Astrocyte of the hippocampus (primary cell): ENCODE data around the gene DHX16.

Experiments used
- DNase-seq: peaks from one replicate; pipeline ENCODE4 v3.0.0; 2011; ENCODE audit warnings: low read depth, low spot score

DHX16 gene

DNA sequence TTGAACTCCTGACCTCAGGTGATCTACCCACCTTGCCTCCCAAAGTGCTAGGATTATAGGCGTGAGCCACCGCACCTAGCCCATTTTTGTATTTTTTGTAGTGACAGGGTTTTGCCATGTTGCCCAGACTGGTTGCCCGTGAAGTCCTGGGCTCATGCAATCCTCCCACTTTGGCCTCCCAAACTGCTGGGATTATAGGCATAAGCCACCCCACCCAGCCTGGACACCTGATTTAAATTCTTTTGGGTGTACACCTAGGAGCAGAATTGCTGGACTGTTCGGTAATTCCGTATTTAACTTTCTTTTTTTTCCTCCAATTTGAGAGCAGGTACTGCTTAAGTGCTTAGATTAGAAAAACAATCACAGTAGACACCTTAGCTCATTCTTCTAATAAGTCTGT lies 23.6 kb upstream of the DHX16 start:
- no peak for DNase-seq

DNA sequence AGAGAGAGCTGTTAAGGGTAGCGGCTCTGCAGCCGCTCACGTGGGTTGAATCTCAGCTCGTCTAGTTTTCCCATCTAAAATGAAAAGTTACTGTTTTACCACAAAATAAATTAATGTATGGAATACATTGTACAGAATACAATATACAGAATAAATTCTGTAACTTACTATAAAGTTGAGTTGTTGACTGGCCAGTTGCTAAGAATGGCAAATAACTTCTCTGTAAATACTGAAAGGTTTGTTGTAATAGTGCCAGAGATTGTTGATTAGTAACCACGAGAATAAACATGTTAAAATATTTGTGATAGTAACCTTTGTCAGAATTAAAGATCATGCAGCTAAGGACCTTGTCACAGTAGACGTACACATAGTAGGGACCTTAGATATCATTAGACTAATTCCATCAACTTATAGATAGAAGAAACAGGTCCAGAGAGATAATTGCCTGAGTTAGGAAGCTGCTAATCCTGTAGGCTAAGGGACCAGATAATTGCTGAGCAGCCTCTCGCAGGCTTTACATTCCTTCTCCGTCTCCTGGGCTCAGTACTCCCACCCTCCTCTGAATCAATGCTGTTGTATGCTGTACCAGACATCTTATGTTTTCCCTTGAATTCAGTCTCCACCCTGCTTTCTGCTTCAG lies 18.5 kb upstream of the DHX16 start:
- DNase-seq = no peak

DNA sequence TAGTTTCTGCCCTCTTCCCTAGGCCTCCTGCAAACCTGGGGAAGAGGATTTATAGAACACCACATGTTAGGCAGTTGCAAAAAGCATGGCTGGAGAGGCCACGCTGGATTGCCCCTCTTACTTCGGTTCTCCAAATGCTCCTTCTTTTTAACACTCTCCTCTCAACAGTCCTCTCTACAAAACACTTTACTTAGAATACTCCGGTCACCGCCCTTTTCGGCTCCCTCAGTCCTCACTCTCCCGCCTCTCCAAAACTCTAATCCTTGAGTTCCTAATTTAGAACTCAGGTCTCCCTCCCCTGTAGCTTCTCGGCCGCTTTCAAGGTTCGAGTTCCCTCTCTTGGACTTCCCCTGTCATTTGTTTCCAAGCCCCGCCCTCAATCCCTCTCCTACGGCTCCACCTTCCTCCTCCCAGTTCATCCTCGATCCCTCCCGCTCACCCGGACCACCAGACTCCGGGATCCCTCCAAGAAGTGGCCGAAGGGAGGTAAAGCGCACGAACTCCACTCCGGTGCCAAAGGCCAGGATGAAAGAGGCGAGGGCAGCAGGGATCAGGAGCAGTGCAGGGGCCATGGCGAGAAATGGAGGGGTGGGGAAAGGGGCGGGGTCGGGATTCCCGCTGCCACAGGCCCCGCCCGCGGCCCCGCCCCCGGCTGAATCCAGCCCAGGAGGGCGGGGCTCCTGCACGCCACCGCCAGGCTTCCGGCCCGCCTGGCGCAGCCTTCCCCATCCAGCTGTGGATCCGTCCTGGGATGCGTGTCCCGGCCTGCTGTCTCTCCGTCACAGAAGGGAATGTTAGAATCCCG lies 17.8 kb upstream of the DHX16 start, which contains the start of gene NRM:
Gene NRM (minus strand): TSS at position 582 of the 805 bp plus-strand sequence. CDS start 10 bp downstream, at position 572.
- DNase-seq = peak; percentile 94

DNA sequence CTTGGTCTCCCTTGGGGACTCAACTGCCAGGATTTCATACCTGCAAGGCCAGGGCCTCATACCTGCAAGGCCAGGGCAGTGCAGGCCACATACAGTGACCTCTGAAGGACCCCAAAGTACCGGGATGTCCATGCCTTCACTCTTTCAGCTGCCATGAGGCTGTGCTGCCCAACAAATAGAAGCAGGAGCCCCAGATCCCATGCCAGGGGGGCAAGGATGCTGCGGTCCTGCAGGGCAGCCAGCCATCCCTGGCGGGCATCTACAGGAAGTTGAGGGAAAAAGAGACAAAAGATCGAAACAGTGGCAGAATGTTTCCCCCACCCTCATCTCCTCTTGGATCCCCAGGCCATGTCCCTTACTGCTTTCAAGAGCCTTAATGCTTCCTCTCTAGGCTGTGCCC lies 17.2 kb upstream of the DHX16 start:
- no peak for DNase-seq

DNA sequence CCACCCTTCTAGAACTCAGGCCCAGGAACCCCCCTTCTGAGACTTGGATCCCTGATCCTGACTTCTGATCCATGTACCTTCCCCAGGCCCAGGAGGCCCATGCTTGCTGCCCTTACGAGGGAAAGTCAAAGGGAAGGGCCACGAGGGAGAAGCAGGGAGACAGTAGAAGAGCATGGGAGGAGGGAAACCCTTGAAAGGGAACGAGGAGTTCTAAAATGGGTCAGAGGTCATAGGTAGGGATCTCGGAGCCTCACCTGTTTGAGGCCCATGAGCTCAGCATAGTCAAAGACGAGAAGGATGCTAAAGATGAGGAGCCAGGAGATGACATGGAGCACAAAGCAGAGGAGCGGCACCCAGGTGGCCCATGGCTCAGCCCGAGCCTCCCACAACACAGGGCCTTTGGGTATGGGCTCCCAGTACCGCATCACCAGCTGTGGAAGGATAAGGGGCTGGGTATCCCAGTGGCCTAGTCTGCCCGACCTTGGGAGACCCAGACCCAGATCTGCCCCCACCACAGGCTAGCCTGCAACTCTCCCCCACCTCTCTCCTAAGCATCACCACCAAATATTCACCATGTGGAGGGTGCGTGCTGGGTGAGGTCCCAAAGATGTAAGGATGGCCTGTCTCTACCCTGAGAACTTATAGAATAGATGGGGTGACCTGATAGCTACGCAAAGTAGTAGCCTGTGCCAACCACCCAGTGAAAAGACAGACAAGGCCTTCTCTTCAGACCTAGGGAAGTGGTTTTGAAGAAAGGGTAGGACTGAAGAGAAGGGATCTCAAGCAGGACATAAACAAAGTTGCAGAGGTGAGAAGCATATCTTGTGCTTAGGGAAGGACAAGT lies 16.4 kb upstream of the DHX16 start:
- no peak for DNase-seq

DNA sequence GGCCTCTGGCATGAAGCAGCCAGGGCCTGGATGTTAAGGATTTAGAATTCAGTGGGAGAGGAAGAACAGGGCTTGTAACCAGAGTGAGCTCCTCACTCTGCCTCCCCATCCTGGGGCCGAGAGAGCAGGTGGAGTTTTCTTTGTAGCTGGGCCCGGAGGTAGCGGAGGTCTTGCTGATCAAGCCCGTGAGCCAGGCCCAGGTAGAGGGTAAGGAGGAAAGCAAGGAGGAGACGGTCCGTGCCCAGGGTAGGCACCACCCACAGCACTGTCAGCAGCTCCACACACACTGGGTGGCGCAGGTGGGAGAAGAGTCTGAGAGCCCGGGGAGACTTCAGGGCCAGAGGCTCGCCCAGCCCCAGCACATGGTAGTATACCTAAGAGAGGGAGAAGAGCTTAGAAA lies 15.8 kb upstream of the DHX16 start:
- no peak for DNase-seq

DNA sequence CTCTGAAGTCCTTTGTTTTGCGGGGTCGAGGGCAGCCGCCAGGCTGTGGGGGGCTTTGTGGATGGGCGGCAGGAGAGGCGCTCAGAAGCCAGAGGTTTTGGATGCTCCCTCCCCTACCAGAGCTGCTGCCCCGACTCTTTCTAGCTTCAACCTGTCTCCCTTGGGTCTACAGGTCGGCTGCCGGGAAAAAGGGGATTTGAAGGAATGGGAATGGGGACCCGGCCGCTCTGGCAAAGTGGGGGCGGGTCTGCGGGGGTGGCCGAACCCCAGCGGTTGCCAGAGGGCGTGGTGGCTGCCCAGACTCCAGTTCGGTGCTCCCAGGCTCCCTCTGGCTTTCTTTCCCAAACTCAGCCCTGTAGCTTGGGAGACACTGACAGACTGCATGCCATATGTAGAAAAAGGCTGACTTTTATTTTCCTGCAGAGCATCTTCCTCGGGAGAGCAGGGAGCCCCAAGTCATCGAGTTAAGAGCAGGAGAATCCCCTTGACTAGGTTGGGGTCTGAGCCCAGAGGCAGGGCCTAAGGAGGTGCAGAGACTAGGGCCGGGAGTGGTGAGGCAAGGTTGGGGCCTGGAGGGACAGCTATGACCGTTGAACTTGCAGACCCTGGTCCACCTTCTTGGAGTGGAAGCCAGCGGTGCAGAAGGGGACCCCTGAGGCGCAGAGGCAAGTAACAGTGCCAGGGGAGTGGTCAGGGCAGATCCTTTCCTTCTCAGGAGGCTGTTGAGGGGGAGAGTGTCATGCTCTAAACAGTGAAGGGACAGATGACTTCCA lies 15.0 kb upstream of the DHX16 start:
- DNase-seq = peak; percentile 65

DNA sequence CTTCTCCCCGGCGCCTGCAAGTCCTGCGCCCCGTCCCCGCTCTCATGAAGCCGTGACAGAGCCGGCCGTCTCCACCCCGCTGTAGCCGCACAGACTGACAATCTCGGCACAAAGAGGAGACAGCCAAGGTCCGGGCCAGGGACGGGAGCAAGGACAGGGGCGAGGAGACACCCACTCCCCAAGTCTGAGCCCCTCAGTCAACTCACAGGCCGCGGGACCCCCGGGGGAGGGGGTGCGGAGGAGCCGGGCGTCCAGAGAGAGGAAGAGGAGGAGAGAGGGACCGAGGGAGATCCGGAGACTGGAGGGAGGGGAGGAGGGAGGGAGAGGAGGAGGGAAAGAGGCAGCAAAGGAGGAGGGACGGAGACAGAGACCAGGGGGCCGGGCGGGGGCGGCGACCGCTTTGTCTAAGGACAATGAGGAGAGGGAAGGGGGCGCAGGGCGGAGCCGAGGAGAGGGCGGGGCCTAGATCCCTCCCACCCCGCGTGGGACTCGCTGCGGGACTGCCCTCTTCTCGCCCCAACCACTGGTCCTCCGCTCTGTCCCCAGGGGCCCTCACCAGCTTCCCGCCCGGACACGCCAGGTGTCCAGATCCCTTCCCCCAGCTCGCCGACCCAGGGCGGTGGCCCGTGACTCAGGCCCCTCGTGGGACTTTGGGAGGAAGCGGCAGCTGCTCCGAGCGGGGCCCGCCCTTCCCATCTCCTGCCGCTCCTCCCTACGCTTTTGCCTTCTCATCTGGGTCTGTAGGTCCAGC lies 14.3 kb upstream of the DHX16 start:
- peak; percentile 96 for DNase-seq

DNA sequence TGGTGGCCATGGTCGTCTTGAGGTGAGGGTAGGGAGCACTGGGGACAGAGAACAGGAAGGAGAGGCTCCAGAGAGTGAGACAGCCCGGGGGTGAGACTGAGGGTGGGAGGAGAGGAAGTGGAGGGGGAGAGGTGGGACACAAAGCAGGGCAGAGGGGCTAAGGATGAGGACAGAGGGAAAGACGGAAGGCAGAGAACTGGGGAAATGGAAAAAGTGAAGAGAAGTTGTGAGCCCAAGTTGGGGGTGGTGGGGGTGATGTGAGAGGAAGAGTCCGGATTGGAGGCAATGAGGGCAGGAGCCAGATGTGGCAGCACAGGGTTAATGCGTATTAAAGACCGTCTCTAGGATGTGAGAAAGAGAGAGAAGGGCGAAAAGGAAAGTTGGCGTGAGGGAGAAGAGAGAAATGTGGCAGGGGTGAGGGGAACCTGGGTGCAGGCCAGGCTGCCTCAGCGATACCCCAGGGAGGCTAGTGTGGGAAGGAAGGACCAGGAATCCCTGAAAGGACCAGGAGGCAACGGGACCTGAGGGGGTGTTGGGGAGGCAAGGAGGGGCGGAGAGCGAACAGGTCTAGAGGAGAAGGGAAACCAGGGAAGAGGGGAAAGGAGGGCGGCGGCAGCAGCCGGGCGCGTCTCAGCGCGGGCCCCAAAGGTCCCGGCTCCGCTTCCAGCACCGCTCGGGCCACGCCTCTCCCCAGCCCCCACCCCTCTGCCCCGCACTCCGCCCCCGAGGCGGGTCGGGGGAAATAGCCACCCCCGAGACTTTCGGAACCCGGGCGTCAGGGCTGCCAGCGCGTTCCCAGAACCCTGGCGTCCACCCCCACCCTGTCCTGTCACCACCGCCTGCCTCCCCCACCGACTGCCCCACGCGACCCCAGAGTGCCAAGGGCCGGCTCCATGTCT lies 13.5 kb upstream of the DHX16 start, which contains the start of gene PPP1R18:
Gene PPP1R18 (minus strand): TSS at position 637 of the 899 bp plus-strand sequence. CDS start 627 bp downstream, at position 10.
- peak; percentile 85 for DNase-seq

DNA sequence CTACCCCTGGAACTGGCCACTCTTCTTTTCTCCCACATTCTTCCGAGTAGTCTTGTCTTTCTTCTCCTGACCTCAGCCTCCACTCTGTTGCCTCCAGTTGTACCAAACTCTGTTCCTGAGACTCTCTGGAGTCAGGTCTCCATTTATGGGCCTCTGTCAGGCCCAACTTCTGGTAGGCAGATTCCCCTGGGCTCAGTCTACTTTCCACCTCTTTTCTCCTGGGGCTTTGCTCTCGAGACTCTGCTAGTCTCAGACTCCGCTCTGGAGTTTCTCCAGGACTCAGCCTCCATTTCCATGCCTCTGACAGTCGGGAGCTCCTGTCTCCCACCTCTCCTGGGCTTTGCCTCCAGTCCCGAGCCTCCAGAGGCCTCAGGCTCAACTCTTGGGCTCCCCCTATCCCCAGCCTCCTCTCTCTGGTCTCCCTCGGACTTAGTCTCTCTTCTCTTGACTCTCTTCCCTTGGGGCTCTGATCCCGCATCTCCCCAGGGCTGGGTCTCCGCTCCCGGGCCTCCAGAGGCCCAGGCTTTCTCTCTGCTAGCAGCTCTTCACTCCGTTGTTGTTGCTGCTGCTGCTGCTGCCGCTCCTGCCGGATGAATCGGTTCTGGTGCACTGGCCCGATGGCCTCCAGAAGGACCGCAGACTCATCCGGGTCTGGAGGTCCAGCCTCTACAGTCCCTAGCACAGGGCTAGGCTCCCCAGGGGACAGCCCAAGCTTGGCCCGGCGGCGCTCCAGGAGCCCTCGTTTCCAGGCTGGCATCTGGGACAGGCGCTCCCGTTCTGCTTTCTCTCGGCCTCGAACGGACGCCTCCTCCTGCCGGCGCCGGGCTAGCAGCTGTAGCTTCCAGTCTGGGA lies 12.6 kb upstream of the DHX16 start:
- peak; percentile 33 for DNase-seq

DNA sequence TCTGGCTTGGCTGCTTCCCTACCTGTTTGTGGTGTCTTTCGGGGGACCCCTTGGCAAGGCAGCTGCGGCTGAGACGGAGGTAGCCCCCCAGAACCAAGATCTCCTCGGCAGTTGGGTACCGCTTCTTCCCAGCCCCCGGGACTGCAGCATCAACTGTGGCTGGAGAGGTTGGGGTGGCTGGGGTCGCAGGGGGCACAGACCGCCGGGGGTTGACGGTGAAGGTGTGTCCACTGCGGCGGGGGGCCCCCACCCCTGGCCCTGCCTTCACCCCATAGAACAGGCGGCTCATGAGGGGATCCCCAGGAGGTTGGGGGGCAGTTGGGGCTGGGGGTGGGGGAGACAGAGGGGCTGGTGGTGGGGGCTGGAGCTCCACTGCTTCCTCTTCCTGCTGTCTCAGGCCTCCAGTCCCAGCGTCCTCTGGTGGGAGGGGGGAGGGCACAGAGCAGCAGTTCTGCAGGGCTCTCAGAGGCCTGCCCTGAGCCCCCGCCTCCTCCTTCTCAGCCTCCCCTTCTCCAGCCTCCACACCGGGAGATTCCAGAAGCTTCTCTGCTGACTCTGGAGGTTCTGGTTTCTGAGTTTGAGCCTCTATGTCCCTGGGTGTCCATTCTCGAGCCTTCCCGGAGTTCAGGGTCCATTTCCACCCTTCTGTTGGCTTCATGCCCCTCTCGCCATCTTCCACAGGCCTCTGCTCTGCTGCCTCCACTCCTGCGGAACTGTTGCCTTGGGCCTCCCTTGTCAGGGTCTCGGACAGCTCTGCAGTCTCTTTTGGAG lies 11.8 kb upstream of the DHX16 start:
- DNase-seq = peak; percentile 31

DNA sequence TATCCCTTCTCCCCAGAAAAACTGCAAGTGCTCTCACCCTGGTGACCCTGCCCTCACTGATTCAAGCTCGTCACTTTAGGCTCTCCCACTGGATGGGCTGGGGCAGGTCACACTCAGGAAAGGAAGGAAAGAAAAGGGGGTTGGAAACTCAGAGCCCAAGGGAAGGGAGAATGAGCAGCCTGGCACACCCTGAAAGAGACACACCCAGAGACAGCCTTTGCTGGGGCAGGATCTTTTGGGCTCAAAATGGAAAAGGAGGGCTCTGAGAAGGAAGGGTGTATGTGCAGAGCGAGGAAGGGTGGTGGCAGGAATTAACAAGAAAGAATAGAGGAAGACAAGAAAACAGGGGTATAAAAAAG lies 11.2 kb upstream of the DHX16 start:
- DNase-seq = no peak

DNA sequence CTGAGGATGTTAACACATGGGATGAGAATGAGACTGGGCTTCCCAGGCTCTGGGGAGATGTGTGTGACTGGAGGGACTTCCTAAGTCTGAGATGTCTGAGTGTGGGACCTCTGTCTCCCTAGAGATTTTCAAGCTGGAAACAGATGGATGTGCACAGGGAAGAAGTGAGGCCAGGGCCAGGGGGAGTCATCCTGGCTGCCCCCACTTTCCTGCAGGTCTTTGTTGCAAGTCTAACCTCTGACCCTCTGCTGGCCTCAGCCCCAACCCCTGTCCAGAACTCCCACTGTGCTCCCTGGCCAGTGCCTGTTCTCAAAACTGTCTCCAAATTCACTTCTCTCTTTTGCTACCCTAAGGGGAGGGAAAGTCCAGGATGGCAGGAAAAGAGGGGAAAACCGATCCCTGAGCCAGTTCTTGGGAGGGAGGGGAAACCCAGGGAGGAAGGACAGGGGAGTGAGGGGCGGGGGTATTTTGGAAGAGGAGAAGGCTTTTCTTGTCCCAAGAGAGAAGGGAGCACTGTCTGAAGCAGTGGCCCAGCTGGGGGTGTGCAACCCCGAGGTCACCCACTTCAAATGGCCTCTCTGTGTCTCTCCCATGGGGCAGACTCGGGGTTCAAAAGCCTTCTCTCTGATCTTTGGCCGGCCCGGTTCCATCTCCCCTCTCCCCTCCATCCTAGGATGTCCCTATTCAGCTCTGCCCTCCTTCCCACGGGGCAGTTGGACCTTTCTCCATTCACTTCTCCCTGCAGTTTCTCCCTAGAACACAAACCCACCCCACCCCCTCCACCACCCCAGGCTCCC lies 10.6 kb upstream of the DHX16 start:
- no peak for DNase-seq

DNA sequence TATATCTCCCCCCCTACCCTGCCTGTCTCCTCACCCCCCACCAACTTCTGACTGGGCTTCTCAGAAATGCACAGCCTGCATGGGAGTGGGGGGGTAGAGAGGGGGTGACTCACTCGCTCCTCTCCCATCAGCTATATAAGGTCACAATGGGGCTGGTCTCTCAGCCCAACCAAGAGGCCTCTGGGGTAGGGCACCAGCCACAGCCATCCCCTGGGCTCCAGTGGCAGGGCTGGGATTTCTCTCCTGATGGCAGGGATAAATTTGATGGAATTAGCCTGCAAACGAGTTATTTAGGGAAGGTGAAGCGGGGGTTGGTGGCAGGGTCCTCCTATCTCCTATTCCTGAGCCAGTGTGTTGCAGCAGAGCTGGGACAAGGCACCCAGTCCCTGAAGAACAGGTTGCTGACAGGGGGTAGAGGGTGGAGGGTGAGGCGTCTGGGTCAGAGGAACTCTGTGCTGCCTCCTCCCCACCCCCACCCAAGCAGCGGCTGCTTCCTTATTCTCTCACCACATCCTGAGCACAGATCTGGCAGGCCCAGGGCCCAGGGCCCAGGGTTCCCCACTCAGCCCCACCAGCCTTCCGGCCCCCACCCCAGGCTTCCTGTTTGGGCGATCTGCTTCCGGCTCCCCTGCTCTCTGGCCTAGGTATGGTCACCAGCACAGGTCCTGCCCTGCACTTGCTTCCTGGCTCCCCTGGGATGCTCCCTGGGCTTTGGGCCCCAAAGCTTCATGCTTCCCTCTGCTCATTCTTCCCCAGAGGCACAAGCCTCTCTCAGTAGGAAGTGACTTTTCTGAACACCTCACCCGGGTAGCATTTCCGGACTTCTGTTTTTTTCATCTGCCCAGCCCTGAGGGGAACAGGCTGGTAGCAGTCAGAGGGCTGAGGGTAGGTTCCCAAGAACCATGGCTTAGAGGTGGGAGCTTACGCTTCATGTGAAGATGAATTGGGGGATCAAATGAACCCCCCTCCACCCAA lies 9.6 kb upstream of the DHX16 start:
- peak; percentile 96 for DNase-seq

DNA sequence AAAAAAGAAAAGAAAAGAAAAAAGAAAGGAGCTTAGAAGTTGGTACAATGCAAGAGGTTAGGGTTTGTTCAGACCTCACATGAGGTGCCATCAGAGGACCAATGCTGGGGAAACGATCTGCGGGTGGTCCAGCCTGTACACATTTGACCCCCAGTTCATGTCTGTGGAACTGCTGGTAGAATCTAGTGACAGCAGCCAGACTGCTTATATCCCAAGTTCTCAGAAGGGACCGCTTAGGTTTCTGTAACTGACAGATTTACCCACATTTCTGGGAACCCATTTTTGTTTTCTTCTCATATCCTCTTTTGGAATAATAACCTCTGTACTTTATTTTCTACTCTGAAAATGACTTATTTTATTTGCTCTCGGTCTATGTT lies 8.9 kb upstream of the DHX16 start:
- DNase-seq = no peak
